Natural killer cell (primary cell): ENCODE results near the gene KLRK1. TPM values are rescaled to one million over a fixed set of nuclear protein-coding genes. Genes with fewer than 3 reads are reported as not detected.
"Not testable (repeated sequence)": the region's sequence is repeated elsewhere in the genome, so short reads cannot be mapped to it uniquely, and the experiment has no call there.

Experiments used
- ATAC-seq, 3 donors: fragments of 150-1000 bp in 2 of 3; fragments of 200-7000 bp in 1 of 3; cut with Tn5 transposase; 1 replicate in 1 of 3; 2 replicates in 2 of 3; pipeline ENCODE4 v1.10.0; 2021; ENCODE audit warnings: mild to moderate bottlenecking in 2 of 3, moderate library complexity in 2 of 3
- DNase-seq, 2 donors: peaks; one replicate each; pipeline versions ENCODE4 v3.0.0 to v3.0.0-alpha.2; 2013 to 2021; ENCODE audit warnings: mixed read lengths in 1 of 2
- H3K27ac ChIP-seq: one replicate; pipeline ENCODE4 v1.5.1; 2013; ENCODE audit warnings: mild to moderate bottlenecking, low read length
- H3K27me3 ChIP-seq: one replicate; pipeline ENCODE4 v1.6.1; 2013; ENCODE audit warnings: low read length; ENCODE audit not compliant: control insufficient read depth, insufficient read depth
- H3K36me3 ChIP-seq: one replicate; pipeline ENCODE4 v1.6.1; 2013; ENCODE audit warnings: low read length; ENCODE audit not compliant: control insufficient read depth, insufficient read depth
- H3K4me1 ChIP-seq: one replicate; pipeline ENCODE4 v1.6.1; 2013; ENCODE audit warnings: low read length; ENCODE audit not compliant: control insufficient read depth, insufficient read depth
- H3K4me3 ChIP-seq: one replicate; pipeline ENCODE4 v1.5.1; 2013; ENCODE audit warnings: low read length
- H3K9me3 ChIP-seq: one replicate; pipeline ENCODE4 v1.6.1; 2013; ENCODE audit warnings: low read length; ENCODE audit not compliant: control insufficient read depth, insufficient read depth
- H3K27ac Mint-ChIP-seq, 2 donors: one replicate each; pipeline ENCODE4 v1.8.0; 2022; ENCODE audit warnings: mild to moderate bottlenecking in 2 of 2, mixed read lengths in 2 of 2, moderate library complexity in 1 of 2
- H3K27me3 Mint-ChIP-seq, 2 donors: one replicate each; pipeline ENCODE4 v1.8.0; 2022; ENCODE audit warnings: low read depth in 2 of 2, mixed read lengths in 2 of 2
- H3K36me3 Mint-ChIP-seq: one replicate; pipeline ENCODE4 v1.8.0; 2022; ENCODE audit warnings: mixed read lengths
- H3K4me1 Mint-ChIP-seq, 2 donors: one replicate each; pipeline ENCODE4 v1.8.0; 2022; ENCODE audit warnings: mixed read lengths in 2 of 2
- H3K4me3 Mint-ChIP-seq: one replicate; pipeline ENCODE4 v1.8.0; 2022; ENCODE audit warnings: mild to moderate bottlenecking, moderate library complexity, mixed read lengths
- H3K9me3 Mint-ChIP-seq, 2 donors: one replicate each; pipeline ENCODE4 v1.8.0; 2022; ENCODE audit warnings: mixed read lengths in 2 of 2
- CTCF ChIP-seq: fragments of 200-600 bp; IDR thresholded peaks from one replicate; pipeline ENCODE4 v1.8.0; 2022; ENCODE audit warnings: antibody characterized with exemption
- WGBS: methylation state at CpG from one replicate; pipeline ENCODE4 v1.1.7; 2013; ENCODE audit warnings: missing lambda C conversion rate; ENCODE audit not compliant: insufficient coverage; 5-methylcytosine and 5-hydroxymethylcytosine counted together
- intact Hi-C: fragments of 100-400 bp; cut with micrococcal nuclease; formaldehyde crosslinking; loops from one replicate; pipeline ENCODE4 v1.14.2; 2022
- total RNA-seq, 4 donors: library from RNA; stranded (reverse); fragments of 120-200 nt in 1 of 4; gene quantifications; one replicate each; pipeline versions ENCODE4 v1.2.3 to v1.2.4, GENCODE V29; 2013 to 2022

KLRK1 gene
- total RNA-seq, result 100 to 1,000 TPM; 398 to 543 (median 515) TPM
- 787 TPM for total RNA-seq (2013)

DNA sequence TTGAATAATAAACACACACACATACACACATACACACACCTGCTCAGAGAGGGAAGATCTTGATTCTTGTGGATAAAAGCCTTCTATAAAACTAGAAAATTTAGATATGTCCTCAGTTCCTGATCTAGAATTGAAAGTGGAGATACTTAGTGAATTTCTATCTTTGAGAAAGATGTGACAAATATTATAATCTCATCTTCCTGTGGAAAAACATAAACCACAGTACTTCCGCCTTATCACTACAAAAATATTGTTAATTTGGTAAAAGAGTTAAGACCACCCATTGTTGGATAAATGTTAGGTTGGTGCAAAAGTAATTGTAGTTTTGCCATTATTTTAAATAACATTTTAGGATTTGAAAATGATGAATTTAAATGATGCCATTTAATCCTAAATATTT, at the start of gene KLRK1:
TSS of gene KLRK1 (minus strand) at position 138 of the 400 bp plus-strand sequence. CDS start 1,231 bp downstream, outside the sequence.
- peaks cover 41% of the 10 kb centered on the region for H3K36me3 ChIP-seq
- no peaks in the 10 kb centered on the region for H3K9me3 ChIP-seq
- peak within 1 kb of the TSS; percentile 86 for H3K27ac ChIP-seq
- Mint-ChIP-seq H3K4me1 (peaks cover 50 to 67% of the 10 kb centered on the region in 2 donors), H3K27ac (peak within 1 kb of the TSS; percentile 91 to 98), H3K9me3 (no peaks in the 10 kb centered on the region), H3K36me3 (peaks cover 33% of the 10 kb centered on the region), H3K4me3 (peak within 1 kb of the TSS; percentile 86), H3K27me3 (no peaks in the 10 kb centered on the region)
- peak within 1 kb of the TSS; percentile 92 for H3K4me3 ChIP-seq
- peak in 1 of 2 donors; percentile 27 for DNase-seq
- WGBS, result no CpG with 5 or more reads among the region's 1 CpG
- peaks cover 19% of the 10 kb centered on the region for H3K4me1 ChIP-seq
- no peak for ATAC-seq
- intact Hi-C loops, result loop anchor here (5.0 kb wide), 2 partner anchors 523 to 743 kb away; partner anchors contain the start of gene CLEC2B
- no peaks in the 10 kb centered on the region for H3K27me3 ChIP-seq
- TF ChIP-seq CTCF, result no peak

- H3K4me3 Mint-ChIP-seq, H3K4me1 ChIP-seq, H3K9me3 ChIP-seq, H3K27ac ChIP-seq, H3K27me3 Mint-ChIP-seq, intact Hi-C loops, DNase-seq, H3K36me3 Mint-ChIP-seq, H3K9me3 Mint-ChIP-seq, H3K36me3 ChIP-seq, H3K27me3 ChIP-seq, H3K4me3 ChIP-seq: not testable (repeated sequence)
- Mint-ChIP-seq H3K27ac (peak overlapping the region in 1 of 2 donors; percentile 11), H3K4me1 (peaks cover 0 to 17% of the 10 kb centered on the region in 2 donors)
- peak in 2 of 3 donors; percentile 70 to 82 for ATAC-seq
- no CpG with 5 or more reads among the region's 2 CpGs for WGBS
These were observed 47.8 kb upstream of the KLRK1 start for GRCh38 chr12:10437601-10438000.

GRCh38 chr12:10435816-10436215, 46.0 kb upstream of the KLRK1 start, which contains the start of gene KLRC2:
KLRC2 (minus strand) TSS chr12:10436010; CDS start chr12:10435986, 24 bp downstream.
- peak within 1 kb of the TSS; percentile 35 for H3K4me3 ChIP-seq
- H3K27ac ChIP-seq, result peak within 1 kb of the TSS; percentile 25
- peak in 1 of 2 donors; percentile 11 for DNase-seq
- intact Hi-C loops, H3K4me1 ChIP-seq, H3K27me3 ChIP-seq, H3K9me3 Mint-ChIP-seq, H3K36me3 ChIP-seq, H3K36me3 Mint-ChIP-seq, H3K9me3 ChIP-seq, H3K27me3 Mint-ChIP-seq: not testable (repeated sequence)
- H3K4me1 Mint-ChIP-seq, result peaks cover 0 to 15% of the 10 kb centered on the region in 2 donors
- 31% methylated on average over 2 of the region's 3 CpGs for whole genome bisulfite sequencing
- peak in 2 of 3 donors; percentile 47 to 64 for ATAC-seq
- peak within 1 kb of the TSS in 1 of 2 donors; percentile 60 for H3K27ac Mint-ChIP-seq
- peak within 1 kb of the TSS; percentile 37 for H3K4me3 Mint-ChIP-seq

DNA sequence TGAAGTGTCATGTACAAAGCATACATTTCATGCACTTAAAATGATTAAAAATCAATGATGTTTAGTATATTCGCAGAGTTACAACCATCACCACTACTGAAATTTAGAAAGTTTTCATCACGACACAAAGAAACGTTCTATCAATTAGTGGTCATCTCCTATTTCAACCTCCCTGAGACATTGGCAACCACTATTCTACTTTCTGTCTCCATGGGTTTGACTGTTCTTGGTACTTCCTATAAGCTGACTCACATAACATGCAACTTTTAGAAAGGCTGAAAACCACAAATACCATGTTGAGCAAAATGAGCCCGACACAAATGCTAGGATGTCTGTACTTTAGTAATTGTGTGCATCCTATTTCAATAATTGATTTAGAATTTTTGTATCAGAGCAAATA, 40.8 kb upstream of the KLRK1 start:
- H3K27me3 ChIP-seq, H3K27me3 Mint-ChIP-seq, H3K4me1 ChIP-seq, H3K36me3 ChIP-seq, H3K36me3 Mint-ChIP-seq, H3K9me3 ChIP-seq, H3K9me3 Mint-ChIP-seq, H3K27ac ChIP-seq, intact Hi-C loops, DNase-seq, H3K4me3 ChIP-seq, H3K4me3 Mint-ChIP-seq: not testable (repeated sequence)
- ATAC-seq, result peak in 2 of 3 donors; percentile 75 to 88
- peak overlapping the region in 1 of 2 donors; percentile 38 for H3K27ac Mint-ChIP-seq
- H3K4me1 Mint-ChIP-seq, result peaks cover 0 to 11% of the 10 kb centered on the region in 2 donors
- 41% methylated on average over 3 of the region's 4 CpGs for WGBS

- H3K4me3 Mint-ChIP-seq, H3K4me3 ChIP-seq, DNase-seq, H3K36me3 Mint-ChIP-seq, ATAC-seq, H3K9me3 Mint-ChIP-seq, H3K27me3 ChIP-seq, H3K36me3 ChIP-seq, H3K4me1 ChIP-seq, H3K4me1 Mint-ChIP-seq, intact Hi-C loops, H3K27ac ChIP-seq, H3K9me3 ChIP-seq, H3K27me3 Mint-ChIP-seq: not testable (repeated sequence)
- 96% methylated on average over 6 of the region's 8 CpGs for WGBS
- H3K27ac Mint-ChIP-seq, result peak overlapping the region in 1 of 2 donors; percentile 67
These were observed 36.1 kb upstream of the KLRK1 start for GRCh38 chr12:10425938-10426337.

DNA sequence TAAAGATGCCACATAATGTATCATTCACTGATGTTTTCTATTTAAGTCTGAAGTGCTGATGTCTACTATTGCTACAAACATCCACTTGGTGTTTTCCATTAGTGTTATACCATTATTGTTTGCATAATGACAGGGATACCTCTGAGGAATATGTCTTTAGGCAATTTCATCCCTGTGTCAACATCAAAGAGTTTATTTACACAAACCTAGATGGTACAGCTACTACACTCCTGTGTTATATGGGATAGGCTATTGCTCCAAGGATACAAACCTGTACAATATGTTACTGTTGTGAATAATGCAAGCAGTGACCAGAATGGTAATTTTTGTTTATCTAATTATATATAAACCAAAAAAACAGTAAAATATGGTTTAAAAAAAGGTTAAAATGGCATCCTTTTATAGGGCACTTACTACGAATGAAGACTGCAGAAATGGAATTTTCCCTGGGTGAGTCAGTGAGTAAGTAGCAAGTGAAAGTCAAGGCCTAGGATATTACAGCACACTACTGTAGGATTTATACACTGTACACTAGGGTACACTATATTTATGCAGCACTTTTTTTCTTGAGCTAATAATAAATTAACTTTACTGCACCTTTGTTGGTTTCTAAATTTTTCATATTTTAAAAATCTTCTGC, 34.5 kb upstream of the KLRK1 start:
- H3K4me1 ChIP-seq, H3K4me3 ChIP-seq, H3K27me3 Mint-ChIP-seq, H3K36me3 Mint-ChIP-seq, H3K9me3 ChIP-seq, H3K36me3 ChIP-seq, H3K27me3 ChIP-seq, H3K4me3 Mint-ChIP-seq, intact Hi-C loops, H3K27ac ChIP-seq, H3K4me1 Mint-ChIP-seq, DNase-seq, H3K27ac Mint-ChIP-seq, H3K9me3 Mint-ChIP-seq: not testable (repeated sequence)
- ATAC-seq, result peak in 1 of 3 donors; percentile 24
- no CpG with 5 or more reads among the region's 1 CpG for WGBS

DNA sequence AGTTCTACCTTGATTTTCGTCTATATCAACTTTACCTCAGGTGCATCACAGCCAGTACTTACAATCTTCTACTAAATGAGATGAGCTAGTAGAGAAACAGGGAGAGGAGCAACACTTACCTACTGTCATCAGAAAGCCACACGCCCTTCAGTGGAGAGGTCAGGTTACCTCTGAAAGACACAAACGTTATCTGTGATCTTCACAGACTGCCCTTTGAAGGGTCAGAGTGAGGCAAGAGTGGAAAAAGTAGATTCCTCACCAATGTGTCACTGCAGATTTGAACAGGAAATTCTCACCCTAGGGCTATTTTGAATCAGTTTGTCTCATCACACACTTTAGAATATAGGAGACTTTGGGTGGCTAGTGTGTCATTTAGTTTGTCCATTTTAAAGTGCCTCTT, 32.3 kb upstream of the KLRK1 start:
- H3K4me1 Mint-ChIP-seq, H3K4me3 Mint-ChIP-seq, H3K9me3 Mint-ChIP-seq, H3K4me3 ChIP-seq, intact Hi-C loops, H3K36me3 ChIP-seq, H3K9me3 ChIP-seq, H3K4me1 ChIP-seq, H3K27me3 ChIP-seq, H3K27ac ChIP-seq, H3K27me3 Mint-ChIP-seq, H3K36me3 Mint-ChIP-seq, DNase-seq: not testable (repeated sequence)
- WGBS, result no CpG with 5 or more reads among the region's 3 CpGs
- ATAC-seq, result peak; percentile 72 to 89 (median 81)
- peak overlapping the region in 1 of 2 donors; percentile 47 for H3K27ac Mint-ChIP-seq
